ENCODE data around the gene AGRN.
"Not testable (repeated sequence)": the region's sequence is repeated elsewhere in the genome, so short reads cannot be mapped to it uniquely, and the experiment has no call there.

The AGRN gene

GRCh38 chr1:1069056-1069710 lies 49.3 kb downstream of the AGRN start:
- DNase-seq: peak; percentile 93

GRCh38 chr1:1069711-1070676 lies 50.1 kb downstream of the AGRN start:
- DNase-seq: no peak

DNA sequence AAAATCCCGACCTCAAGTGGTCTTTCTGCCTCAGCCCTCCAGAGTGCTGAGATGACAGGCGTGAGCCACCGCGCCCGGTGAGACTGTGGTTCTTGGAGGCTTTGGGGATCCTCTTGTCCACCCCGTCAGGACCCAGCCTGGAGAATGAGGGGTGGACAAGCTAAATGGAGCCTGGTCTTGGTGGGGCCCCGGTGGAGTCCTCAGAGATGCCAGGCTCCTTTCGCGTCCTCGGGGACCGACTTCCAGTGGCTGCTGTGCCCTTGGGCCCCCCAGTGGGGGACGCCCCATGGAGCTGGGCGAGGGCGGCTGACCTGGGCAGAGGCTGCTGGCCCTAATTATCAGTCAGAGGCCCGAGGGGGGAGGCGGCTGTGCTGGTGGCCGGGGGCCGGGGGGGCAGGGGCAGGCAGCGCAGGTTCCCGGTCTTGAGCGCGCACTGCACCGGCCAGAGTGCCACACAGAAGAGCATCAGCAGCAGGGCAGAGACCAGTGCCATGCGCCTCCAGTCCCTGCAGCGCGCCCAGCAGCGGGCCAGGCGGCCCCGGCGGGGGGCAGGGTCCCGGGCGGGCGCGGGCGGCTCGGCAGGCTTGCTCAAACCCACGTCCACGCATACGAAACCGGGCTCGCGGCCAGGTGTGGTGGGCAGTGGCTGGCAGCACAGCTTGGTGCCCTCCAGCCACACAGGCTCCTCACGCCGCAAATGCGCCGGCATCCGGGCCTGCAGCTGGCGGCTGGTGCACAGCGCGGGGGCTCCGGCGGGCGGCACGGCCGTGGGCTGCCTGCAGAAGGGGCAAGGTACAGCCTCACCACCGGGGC lies 51.8 kb downstream of the AGRN start:
- no peak for DNase-seq

GRCh38 chr1:1072299-1072848 lies 52.5 kb downstream of the AGRN start:
- DNase-seq: no peak

- no peak for DNase-seq
Observed at GRCh38 chr1:1072849-1073742, 53.2 kb downstream of the AGRN start.

DNA sequence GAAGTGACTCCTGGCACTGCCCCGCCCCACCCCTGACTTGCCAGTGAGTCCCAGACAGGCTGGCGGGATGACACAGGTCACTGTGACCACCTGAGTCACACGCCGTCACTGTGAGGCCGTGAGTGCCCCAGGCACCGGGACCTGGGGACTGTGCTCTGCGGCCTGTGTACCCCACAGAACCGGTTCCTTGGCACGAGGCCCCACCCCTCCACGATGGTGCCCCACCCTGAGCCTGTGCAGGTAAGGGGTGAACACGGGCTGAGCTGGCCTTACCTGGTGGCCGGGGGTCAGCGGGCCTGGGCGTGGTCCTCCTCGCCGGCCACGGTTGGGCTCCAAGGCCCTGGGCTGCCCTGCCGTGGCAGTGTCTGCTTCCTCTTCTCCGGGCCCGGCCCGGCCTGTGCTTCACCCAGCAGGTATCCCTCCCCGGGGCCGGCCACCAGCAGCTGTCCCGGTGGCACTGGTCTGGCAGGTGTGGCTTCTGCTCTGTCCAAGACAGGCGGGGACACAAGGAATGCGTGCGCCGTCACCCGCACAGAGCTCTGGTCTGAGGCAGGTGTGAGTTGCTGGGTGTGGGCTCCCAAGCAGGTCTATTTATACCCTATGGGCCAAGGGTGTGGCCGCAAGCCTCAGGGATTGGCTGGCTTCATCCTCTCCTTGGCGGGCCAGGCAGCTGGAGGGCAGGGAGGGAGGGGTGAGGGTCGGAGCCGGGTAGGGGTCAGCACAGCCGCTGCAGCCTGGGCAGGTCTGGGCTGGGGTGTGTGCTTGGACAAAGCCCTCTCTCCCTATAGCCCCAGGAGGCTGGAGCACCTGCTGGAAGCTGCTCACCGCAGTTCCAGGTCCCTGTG lies 54.0 kb downstream of the AGRN start, which contains the start of gene RNF223:
TSS of gene RNF223 (minus strand) at position 564 of the 845 bp plus-strand sequence. CDS start 1,740 bp downstream, outside the sequence.
- no peak for DNase-seq

DNA sequence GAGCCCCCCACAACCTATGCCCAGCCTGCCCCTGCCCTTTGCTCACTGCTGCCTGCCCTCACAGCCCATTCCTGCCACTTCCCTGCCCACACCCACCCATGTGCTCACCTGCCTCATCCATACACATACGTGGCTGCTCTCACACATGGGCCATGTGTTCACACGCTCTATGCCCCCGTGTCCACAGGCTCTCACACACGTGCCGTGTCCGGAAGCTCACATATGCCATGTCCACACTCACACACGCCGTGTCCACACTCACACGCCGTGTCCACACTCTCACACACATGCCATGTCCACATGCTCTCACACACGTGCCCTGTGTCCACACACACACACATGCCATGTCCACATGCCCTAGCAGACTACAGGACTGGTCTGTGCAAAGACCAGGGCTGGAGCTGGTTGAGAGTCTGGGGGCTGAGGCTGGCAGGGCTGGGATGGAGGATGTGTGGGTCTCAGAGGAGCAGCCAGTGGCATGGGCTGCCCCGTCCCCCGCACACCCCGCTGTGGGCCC lies 54.8 kb downstream of the AGRN start:
- DNase-seq: no peak

DNA sequence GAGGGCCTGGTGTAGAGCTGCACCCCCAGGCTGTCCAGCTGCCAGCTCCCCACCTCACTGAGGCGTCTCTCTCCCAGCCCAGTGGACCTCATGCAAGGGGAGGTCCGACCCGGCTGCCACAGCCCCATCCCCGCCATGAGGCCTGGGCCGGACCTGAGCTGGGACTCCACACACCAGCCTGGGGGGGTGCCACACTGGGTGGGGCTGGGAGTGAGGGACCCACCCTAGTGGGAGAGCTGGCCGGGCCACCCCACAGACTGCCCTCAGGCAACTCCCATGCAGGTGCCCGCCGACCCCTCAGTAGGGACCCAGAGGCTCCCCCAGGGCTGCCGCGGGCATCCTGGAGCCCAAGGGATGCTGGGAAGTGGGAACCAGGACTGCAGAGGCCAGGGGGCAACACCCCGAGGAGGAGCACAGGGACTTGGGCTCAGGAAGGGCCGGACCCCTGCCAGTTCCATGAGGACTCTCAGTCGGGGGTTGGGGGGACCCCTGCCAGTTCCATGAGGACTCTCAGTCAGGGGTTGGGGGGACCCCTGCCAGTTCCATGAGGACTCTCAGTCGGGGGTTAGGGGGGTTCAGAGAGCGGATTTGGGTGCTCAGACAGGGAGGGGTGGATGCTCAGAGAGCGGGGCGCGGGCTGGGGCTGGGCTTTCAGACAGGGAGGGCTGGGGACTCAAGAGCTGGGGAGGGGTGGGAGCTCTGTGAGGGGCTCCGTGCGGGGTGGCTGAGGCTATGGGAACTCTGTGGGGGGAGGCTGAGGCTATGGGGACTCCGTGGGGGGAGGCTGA lies 55.4 kb downstream of the AGRN start:
- no peak for DNase-seq

DNA sequence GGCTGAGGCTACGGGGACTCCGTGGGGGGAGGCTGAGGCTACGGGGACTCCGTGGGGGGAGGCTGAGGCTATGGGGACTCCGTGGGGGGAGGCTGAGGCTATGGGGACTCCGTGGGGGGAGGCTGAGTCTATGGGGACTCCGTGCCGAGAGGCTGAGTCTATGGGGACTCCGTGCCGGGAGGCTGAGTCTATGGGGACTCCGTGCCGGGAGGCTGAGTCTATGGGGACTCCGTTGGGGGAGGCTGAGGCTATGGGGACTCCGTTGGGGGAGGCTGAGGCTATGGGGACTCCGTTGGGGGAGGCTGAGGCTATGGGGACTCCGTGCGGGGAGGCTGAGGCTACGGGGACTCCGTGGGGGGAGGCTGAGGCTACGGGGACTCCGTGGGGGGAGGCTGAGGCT lies 57.5 kb downstream of the AGRN start:
- not testable (repeated sequence) for DNase-seq

- peak; percentile 84 for DNase-seq
Observed at GRCh38 chr1:1079408-1080121, 59.6 kb downstream of the AGRN start.

DNA sequence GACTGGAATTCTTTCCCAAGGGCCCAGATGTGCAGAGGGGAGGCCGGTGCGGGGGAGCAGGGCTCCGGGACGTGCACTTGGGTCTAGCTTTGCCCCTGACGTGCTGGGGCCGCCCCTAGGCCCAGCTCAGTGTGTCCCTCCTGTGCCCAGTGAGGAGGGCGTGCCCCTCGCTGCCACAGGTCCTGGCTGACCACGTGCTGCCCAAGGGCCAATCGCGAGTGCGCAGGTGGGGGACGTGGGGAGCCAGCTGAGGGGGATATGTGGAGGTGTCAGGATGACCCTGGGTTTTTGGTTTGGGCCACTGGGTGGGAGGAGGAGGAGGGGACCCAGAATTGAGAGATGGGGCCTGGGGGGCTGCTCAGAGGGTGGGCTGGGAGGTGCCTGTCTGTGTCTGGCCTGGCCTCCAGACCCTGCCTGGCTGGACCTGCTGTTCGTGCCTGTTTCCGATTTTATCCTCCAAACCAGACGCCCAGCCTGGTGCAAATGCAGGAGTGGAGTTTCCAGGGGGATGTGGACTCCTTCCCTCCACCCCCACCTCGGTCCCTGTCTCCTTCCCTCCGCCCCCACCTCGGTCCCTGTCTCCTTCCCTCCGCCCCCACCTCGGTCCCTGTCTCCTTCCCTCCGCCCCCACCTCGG lies 60.3 kb downstream of the AGRN start:
- DNase-seq: peak; percentile 77

GRCh38 chr1:1080951-1081310 lies 61.0 kb downstream of the AGRN start:
- no peak for DNase-seq

DNA sequence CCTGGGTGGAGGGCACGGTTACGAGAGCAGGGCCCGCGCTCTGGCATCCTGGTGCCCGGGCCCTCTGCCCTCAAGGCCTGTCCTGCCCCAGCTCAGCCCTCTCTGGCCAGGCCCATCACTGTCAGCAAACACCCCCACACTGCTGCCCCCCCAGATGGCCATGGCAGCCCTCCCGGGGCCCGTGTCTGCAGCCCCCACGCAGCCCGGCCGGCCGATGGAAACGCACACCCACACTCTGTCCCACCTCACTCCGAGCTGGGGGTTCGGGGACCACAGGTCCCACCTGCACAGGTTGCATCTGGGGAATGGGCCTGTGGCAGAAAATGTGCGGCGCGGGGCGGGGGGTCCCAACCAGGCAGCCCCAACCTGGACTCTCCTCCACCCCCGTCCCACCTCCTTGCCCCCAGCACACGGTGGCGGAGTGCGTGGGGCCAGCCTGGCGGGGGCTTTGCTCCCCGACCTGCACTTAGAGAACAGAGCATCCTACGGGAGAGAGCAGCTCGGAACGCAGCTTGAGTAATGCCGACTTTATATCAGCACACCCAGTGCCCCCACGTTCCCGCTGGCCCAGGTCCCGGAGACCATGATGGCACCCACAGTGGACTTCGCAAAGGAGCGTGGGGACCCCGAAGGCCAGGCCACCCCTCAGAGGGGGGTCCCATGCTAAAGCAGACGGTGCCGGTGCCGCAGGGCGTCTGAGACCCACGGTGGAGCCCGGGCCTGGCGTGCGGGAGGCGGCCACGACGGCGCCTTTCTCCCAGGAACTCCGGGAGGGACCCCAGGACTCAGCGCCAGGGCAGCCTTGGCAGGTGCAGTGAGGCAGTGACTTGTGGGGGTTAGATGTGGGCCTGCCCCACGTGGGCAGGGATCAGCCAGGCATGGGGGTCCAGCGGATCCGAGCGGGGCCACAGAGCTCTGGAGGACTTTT lies 61.7 kb downstream of the AGRN start:
- DNase-seq: no peak

DNA sequence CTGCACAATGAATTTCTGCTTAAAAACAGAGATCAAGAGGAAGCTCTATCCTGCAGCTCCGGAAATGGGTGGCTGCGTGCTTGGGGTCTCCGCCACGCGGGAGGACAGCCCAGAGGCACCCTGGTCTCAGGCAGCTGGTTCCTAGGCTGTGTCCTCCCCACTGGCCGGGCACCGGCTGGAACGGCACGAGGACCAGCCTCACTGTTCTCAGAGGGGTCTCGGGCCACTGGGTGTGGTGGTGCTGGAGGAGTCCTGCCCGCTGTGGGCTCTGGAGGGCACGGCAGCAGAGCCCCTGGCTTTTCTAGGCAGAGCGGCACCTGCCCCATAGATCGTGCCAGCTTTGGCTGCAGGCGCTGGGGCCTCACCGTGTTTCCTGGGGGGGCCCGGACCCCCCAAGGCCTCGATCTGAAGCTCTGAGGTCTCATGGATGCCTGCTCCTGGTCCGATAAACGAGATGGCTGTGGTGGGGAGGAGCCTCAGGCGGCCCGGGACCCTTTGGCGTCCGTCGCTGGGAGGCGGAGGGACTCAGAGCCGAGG lies 62.4 kb downstream of the AGRN start:
- DNase-seq: no peak

- DNase-seq: no peak
Observed at GRCh38 chr1:1082776-1083415, 63.0 kb downstream of the AGRN start.
